ENCODE results near the gene TMEM98.

- TF ChIP-seq, protein P1, sequence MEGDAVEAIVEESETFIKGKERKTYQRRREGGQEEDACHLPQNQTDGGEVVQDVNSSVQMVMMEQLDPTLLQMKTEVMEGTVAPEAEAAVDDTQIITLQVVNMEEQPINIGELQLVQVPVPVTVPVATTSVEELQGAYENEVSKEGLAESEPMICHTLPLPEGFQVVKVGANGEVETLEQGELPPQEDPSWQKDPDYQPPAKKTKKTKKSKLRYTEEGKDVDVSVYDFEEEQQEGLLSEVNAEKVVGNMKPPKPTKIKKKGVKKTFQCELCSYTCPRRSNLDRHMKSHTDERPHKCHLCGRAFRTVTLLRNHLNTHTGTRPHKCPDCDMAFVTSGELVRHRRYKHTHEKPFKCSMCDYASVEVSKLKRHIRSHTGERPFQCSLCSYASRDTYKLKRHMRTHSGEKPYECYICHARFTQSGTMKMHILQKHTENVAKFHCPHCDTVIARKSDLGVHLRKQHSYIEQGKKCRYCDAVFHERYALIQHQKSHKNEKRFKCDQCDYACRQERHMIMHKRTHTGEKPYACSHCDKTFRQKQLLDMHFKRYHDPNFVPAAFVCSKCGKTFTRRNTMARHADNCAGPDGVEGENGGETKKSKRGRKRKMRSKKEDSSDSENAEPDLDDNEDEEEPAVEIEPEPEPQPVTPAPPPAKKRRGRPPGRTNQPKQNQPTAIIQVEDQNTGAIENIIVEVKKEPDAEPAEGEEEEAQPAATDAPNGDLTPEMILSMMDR (IDR thresholded peaks at IDR 0.05 in 4 of 5, conservative IDR thresholded peaks at IDR 0.05 in 1 of 5): no peak
- TF ChIP-seq POLR2A (IDR thresholded peaks at IDR 0.05): no peak
These were observed 12.7 kb upstream of the TMEM98 start for GRCh38 chr17:32915245-32915644.

Data from gastrocnemius medialis (tissue), 4 donors.